NCI-H2171 (cell line): ENCODE results near the gene BTNL2.

Experiments used
- DNase-seq: peaks from one replicate; lab custom pipeline; 2025; lab: John Stamatoyannopoulos, UW

Gene BTNL2

GRCh38 chr6:32415521-32416019 lies 8.6 kb upstream of the BTNL2 start:
- DNase-seq = peak; percentile 15

GRCh38 chr6:32413427-32414047 lies 6.6 kb upstream of the BTNL2 start:
- peak; percentile 29 for DNase-seq

GRCh38 chr6:32411566-32412327 lies 4.8 kb upstream of the BTNL2 start:
- no peak for DNase-seq

GRCh38 chr6:32410906-32411305 lies 3.9 kb upstream of the BTNL2 start:
- no peak for DNase-seq

GRCh38 chr6:32406197-32406596 lies 784 bp downstream of the BTNL2 start:
- no peak for DNase-seq

GRCh38 chr6:32405656-32406055 lies 1.3 kb downstream of the BTNL2 start:
- DNase-seq = no peak

GRCh38 chr6:32402812-32403211 lies 4.2 kb downstream of the BTNL2 start:
- DNase-seq = no peak

- DNase-seq = no peak
Observed at GRCh38 chr6:32401284-32401963, 5.6 kb downstream of the BTNL2 start.

GRCh38 chr6:32397252-32397920 lies 9.6 kb downstream of the BTNL2 start:
- DNase-seq = no peak

- no peak for DNase-seq
Observed at GRCh38 chr6:32396028-32396427, 11.0 kb downstream of the BTNL2 start.

- no peak for DNase-seq
Observed at GRCh38 chr6:32393665-32394420, 13.1 kb downstream of the BTNL2 start.

- no peak for DNase-seq
Observed at GRCh38 chr6:32391505-32391904, 15.5 kb downstream of the BTNL2 start.

- no peak for DNase-seq
Observed at GRCh38 chr6:32387589-32388340, 19.2 kb downstream of the BTNL2 start.

- DNase-seq = no peak
Observed at GRCh38 chr6:32386040-32386439, 20.9 kb downstream of the BTNL2 start.

- DNase-seq = no peak
Observed at GRCh38 chr6:32382757-32383420, 24.1 kb downstream of the BTNL2 start.

GRCh38 chr6:32379545-32379944 lies 27.4 kb downstream of the BTNL2 start:
- no peak for DNase-seq

- no peak for DNase-seq
Observed at GRCh38 chr6:32375739-32376529, 31.0 kb downstream of the BTNL2 start.

- no peak for DNase-seq
Observed at GRCh38 chr6:32371803-32372202, 35.2 kb downstream of the BTNL2 start, which contains the start of gene TSBP1. Gene TSBP1 (minus strand): TSS chr6:32371903. CDS start chr6:32371706, 197 bp downstream.

- DNase-seq = no peak
Observed at GRCh38 chr6:32371229-32371628, 35.8 kb downstream of the BTNL2 start.
